Neutrophil (primary cell): ENCODE data around the gene PPP3CA.

Experiments used
- H3K27ac ChIP-seq: fragments of 200-600 bp; sonication (generic); 2 replicates; pipeline ENCODE4 v1.5.1; 2016; ENCODE audit warnings: mild to moderate bottlenecking, moderate library complexity
- H3K27me3 ChIP-seq: fragments of 200-600 bp; sonication (generic); 2 replicates; pipeline ENCODE4 v1.6.0; 2016; ENCODE audit warnings: mild to moderate bottlenecking
- H3K36me3 ChIP-seq: fragments of 200-600 bp; sonication (generic); 2 replicates; pipeline ENCODE4 v1.5.1; 2017
- H3K4me1 ChIP-seq, 2 experiments: fragments of 200-600 bp in 1 of 2; sonication (generic) in 1 of 2; 1 replicate in 1 of 2; 2 replicates in 1 of 2; pipeline versions ENCODE4 v1.5.1 to v1.6.1; 2013 to 2016; ENCODE audit warnings: low read depth in 1 of 2, low read length in 1 of 2, mild to moderate bottlenecking in 1 of 2, moderate library complexity in 1 of 2; ENCODE audit not compliant: control insufficient read depth in 1 of 2, insufficient read depth in 1 of 2
- H3K4me3 ChIP-seq, 2 experiments: fragments of 200-600 bp in 1 of 2; sonication (generic) in 1 of 2; 1 replicate in 1 of 2; 2 replicates in 1 of 2; pipeline ENCODE4 v1.5.1; 2013 to 2016; ENCODE audit warnings: low read depth in 1 of 2, low read length in 1 of 2, mild to moderate bottlenecking in 1 of 2, moderate library complexity in 1 of 2
- H3K9me3 ChIP-seq: fragments of 200-600 bp; sonication (generic); 2 replicates; pipeline ENCODE4 v1.5.1; 2016
- CTCF ChIP-seq: fragments of 200-600 bp; sonication (generic); IDR thresholded peaks from 2 replicates; pipeline ENCODE4 v1.5.1; 2016; ENCODE audit warnings: antibody characterized with exemption

PPP3CA gene

GRCh38 chr4:101276661-101277060, 70.7 kb downstream of the PPP3CA start:
- no peak overlapping the region for H3K27ac ChIP-seq
- H3K36me3 ChIP-seq, result no peaks in the 10 kb centered on the region
- TF ChIP-seq CTCF, result no peak
- H3K4me1 ChIP-seq, result peaks cover under 1 to 22% of the 10 kb centered on the region in 2 experiments
- H3K9me3 ChIP-seq, result no peaks in the 10 kb centered on the region
- H3K27me3 ChIP-seq, result no peaks in the 10 kb centered on the region
- H3K4me3 ChIP-seq, result no peak overlapping the region

- peak overlapping the region; percentile 55 for H3K27ac ChIP-seq
- no peaks in the 10 kb centered on the region for H3K36me3 ChIP-seq
- no peak for TF ChIP-seq CTCF
- H3K4me3 ChIP-seq, result no peak overlapping the region
- no peaks in the 10 kb centered on the region for H3K27me3 ChIP-seq
- peaks cover 4 to 17% of the 10 kb centered on the region in 2 experiments for H3K4me1 ChIP-seq
- no peaks in the 10 kb centered on the region for H3K9me3 ChIP-seq
Measured at GRCh38 chr4:101274888-101275752, 72.2 kb downstream of the PPP3CA start.

GRCh38 chr4:101271516-101271915, 75.8 kb downstream of the PPP3CA start:
- H3K9me3 ChIP-seq, result no peaks in the 10 kb centered on the region
- peaks cover 4 to 17% of the 10 kb centered on the region in 2 experiments for H3K4me1 ChIP-seq
- H3K36me3 ChIP-seq, result no peaks in the 10 kb centered on the region
- no peak overlapping the region for H3K4me3 ChIP-seq
- no peak for TF ChIP-seq CTCF
- no peaks in the 10 kb centered on the region for H3K27me3 ChIP-seq
- peak overlapping the region; percentile 20 for H3K27ac ChIP-seq

- no peak overlapping the region for H3K4me3 ChIP-seq
- TF ChIP-seq CTCF, result no peak
- peaks cover 4 to 9% of the 10 kb centered on the region in 2 experiments for H3K4me1 ChIP-seq
- H3K9me3 ChIP-seq, result no peaks in the 10 kb centered on the region
- no peaks in the 10 kb centered on the region for H3K27me3 ChIP-seq
- H3K36me3 ChIP-seq, result no peaks in the 10 kb centered on the region
- H3K27ac ChIP-seq, result no peak overlapping the region
Measured at GRCh38 chr4:101269682-101270081, 77.6 kb downstream of the PPP3CA start.

GRCh38 chr4:101265816-101266172, 81.5 kb downstream of the PPP3CA start:
- Histone ChIP-seq H3K4me3 (no peak overlapping the region), H3K27ac (no peak overlapping the region), H3K4me1 (no peaks in the 10 kb centered on the region), H3K27me3 (no peaks in the 10 kb centered on the region), H3K36me3 (no peaks in the 10 kb centered on the region), H3K9me3 (no peaks in the 10 kb centered on the region)
- no peak for TF ChIP-seq CTCF
